H1 (cell line): ENCODE results near the gene RPL38. TPM values are rescaled to one million over a fixed set of nuclear protein-coding genes. Genes with fewer than 3 reads are reported as not detected.

Source experiments
- CTCF ChIA-PET: fragments of 300-600 bp; sonication (Branson Sonifier 250); formaldehyde crosslinking; loops from one replicate; lab custom pipeline; 2021; ENCODE audit not compliant: partially characterized antibody; lab: Charles Lee
- POLR2A ChIA-PET: fragments of 300-600 bp; sonication (Branson Sonifier 250); formaldehyde crosslinking; loops from one replicate; lab custom pipeline; 2021; ENCODE audit warnings: inconsistent platforms; ENCODE audit not compliant: partially characterized antibody; lab: Charles Lee
- DNase-seq, 2 experiments: peaks; one replicate each; pipeline versions ENCODE4 v3.0.0 to v3.0.0-alpha.2; 2010 to 2022; ENCODE audit warnings: low spot score in 2 of 2, low read depth in 1 of 2, mixed read lengths in 1 of 2
- FAIRE-seq: peaks from 2 replicates; lab custom pipeline; 2011; peaks lifted over from hg19 to GRCh38; lab: Jason Lieb, UNC
- H2AFZ ChIP-seq: 2 replicates; pipeline ENCODE4 v1.8.1; 2012; ENCODE audit warnings: low read length, inconsistent platforms
- H2AK5ac ChIP-seq: 2 replicates; pipeline ENCODE4 v1.6.1; 2013; ENCODE audit warnings: low read depth, low read length
- H2BK120ac ChIP-seq: replicated peaks from 2 replicates; pipeline ENCODE3; 2013; ENCODE audit warnings: low read depth, low read length, inconsistent platforms
- H2BK12ac ChIP-seq: 2 replicates; pipeline ENCODE4 v1.6.1; 2013; ENCODE audit warnings: low read depth, low read length
- H2BK15ac ChIP-seq: 2 replicates; pipeline ENCODE4 v1.6.1; 2013; ENCODE audit warnings: low read length
- H2BK20ac ChIP-seq: 2 replicates; pipeline ENCODE4 v1.6.1; 2013; ENCODE audit warnings: low read length
- H2BK5ac ChIP-seq: 2 replicates; pipeline ENCODE4 v1.6.1; 2013; ENCODE audit warnings: low read depth, low read length
- H3K14ac ChIP-seq: 2 replicates; pipeline ENCODE4 v1.6.1; 2013; ENCODE audit warnings: inconsistent platforms; ENCODE audit not compliant: insufficient read length
- H3K18ac ChIP-seq: 2 replicates; pipeline ENCODE4 v1.6.1; 2013; ENCODE audit warnings: low read length; ENCODE audit errors: extremely low read depth
- H3K23ac ChIP-seq: 2 replicates; pipeline ENCODE4 v1.6.1; 2013; ENCODE audit warnings: inconsistent platforms; ENCODE audit not compliant: insufficient read length
- H3K23me2 ChIP-seq: 2 replicates; pipeline ENCODE4 v1.6.1; 2013; ENCODE audit warnings: low read depth, low read length
- H3K27ac ChIP-seq: 2 replicates; pipeline ENCODE4 v1.6.1; 2011; ENCODE audit warnings: low read depth, low read length, inconsistent platforms
- H3K27me3 ChIP-seq, 4 experiments: replicated peaks in 1 of 4; 1 replicate in 1 of 4; 2 replicates in 3 of 4; pipeline versions ENCODE4 v1.6.1 to v1.8.1; 2011 to 2013; ENCODE audit warnings: low read length in 3 of 4, mild to moderate bottlenecking in 3 of 4, inconsistent platforms in 2 of 4, mixed read lengths in 2 of 4, moderate library complexity in 1 of 4; ENCODE audit not compliant: control insufficient read depth in 3 of 4, insufficient read depth in 3 of 4; ENCODE audit errors: extremely low read depth in 1 of 4
- H3K36me3 ChIP-seq, 4 experiments: 2 replicates each; pipeline versions ENCODE4 v1.6.1 to v1.8.1; 2011 to 2013; ENCODE audit warnings: mild to moderate bottlenecking in 4 of 4, low read length in 3 of 4, moderate library complexity in 2 of 4, control low read depth in 1 of 4, inconsistent platforms in 1 of 4; ENCODE audit not compliant: insufficient read depth in 4 of 4, control insufficient read depth in 2 of 4
- H3K4ac ChIP-seq: replicated peaks from 2 replicates; pipeline ENCODE3; 2013; ENCODE audit warnings: low read length, low read depth, mixed read lengths, inconsistent platforms; ENCODE audit not compliant: insufficient read length
- H3K4me1 ChIP-seq, 4 experiments: replicated peaks in 1 of 4; 1 replicate in 1 of 4; 2 replicates in 3 of 4; pipeline versions ENCODE4 v1.6.1 to v1.8.1; 2011 to 2013; ENCODE audit warnings: low read length in 3 of 4, inconsistent platforms in 2 of 4, mixed read lengths in 1 of 4; ENCODE audit not compliant: insufficient read depth in 4 of 4, control insufficient read depth in 3 of 4
- H3K4me2 ChIP-seq, 2 experiments: 2 replicates each; pipeline versions ENCODE4 v1.6.1 to v1.8.1; 2011 to 2013; ENCODE audit warnings: low read depth in 2 of 2, low read length in 2 of 2, control low read depth in 1 of 2, inconsistent platforms in 1 of 2, mild to moderate bottlenecking in 1 of 2; ENCODE audit not compliant: insufficient read depth in 1 of 2
- H3K4me3 ChIP-seq, 4 experiments: fragments of 200-600, 300-600 bp in 1 of 4; sonication (generic), shearing (Covaris generic), sonication (Bioruptor Twin) in 1 of 4; 2 replicates each; pipeline versions ENCODE4 v1.5.1 to v1.8.1; 2011 to 2016; ENCODE audit warnings: low read length in 4 of 4, low read depth in 3 of 4, control low read depth in 2 of 4, inconsistent platforms in 2 of 4, mild to moderate bottlenecking in 2 of 4, mixed read lengths in 1 of 4, moderate library complexity in 1 of 4; ENCODE audit not compliant: insufficient read depth in 2 of 4; ENCODE audit errors: extremely low read depth in 1 of 4
- H3K56ac ChIP-seq: replicated peaks from 2 replicates; pipeline ENCODE3; 2013; ENCODE audit warnings: low read depth, mild to moderate bottlenecking, mixed read lengths, low read length, inconsistent platforms; ENCODE audit not compliant: insufficient read length
- H3K79me1 ChIP-seq: 2 replicates; pipeline ENCODE4 v1.6.1; 2013; ENCODE audit warnings: low read depth, low read length, control low read depth
- H3K79me2 ChIP-seq, 2 experiments: 2 replicates each; pipeline versions ENCODE4 v1.6.1 to v1.8.1; 2012 to 2013; ENCODE audit warnings: low read length in 2 of 2, mild to moderate bottlenecking in 2 of 2, inconsistent platforms in 1 of 2; ENCODE audit not compliant: insufficient read depth in 2 of 2, control insufficient read depth in 1 of 2
- H3K9ac ChIP-seq, 4 experiments: replicated peaks in 1 of 4; 1 replicate in 1 of 4; 2 replicates in 3 of 4; pipeline versions ENCODE4 v1.6.1 to v1.8.1; 2011 to 2013; ENCODE audit warnings: low read depth in 3 of 4, low read length in 3 of 4, control low read depth in 2 of 4, mild to moderate bottlenecking in 2 of 4, moderate library complexity in 2 of 4, inconsistent platforms in 1 of 4; ENCODE audit errors: extremely low read depth in 1 of 4
- H3K9me3 ChIP-seq, 2 experiments: 2 replicates each; pipeline versions ENCODE4 v1.6.1 to v1.8.1; 2012 to 2013; ENCODE audit warnings: mild to moderate bottlenecking in 2 of 2, moderate library complexity in 2 of 2, control low read depth in 1 of 2, inconsistent platforms in 1 of 2, low read depth in 1 of 2, low read length in 1 of 2, mixed read lengths in 1 of 2; ENCODE audit not compliant: insufficient read depth in 2 of 2
- H4K20me1 ChIP-seq, 2 experiments: replicated peaks in 1 of 2; 2 replicates each; pipeline versions ENCODE3 to v1.8.1; 2011 to 2013; ENCODE audit warnings: inconsistent platforms in 2 of 2, low read length in 2 of 2, mild to moderate bottlenecking in 1 of 2; ENCODE audit not compliant: insufficient read depth in 2 of 2, control insufficient read depth in 1 of 2
- H4K5ac ChIP-seq: 2 replicates; pipeline ENCODE4 v1.6.1; 2013; ENCODE audit warnings: low read length, low read depth, mixed read lengths, inconsistent platforms; ENCODE audit not compliant: insufficient read length
- H4K8ac ChIP-seq: 2 replicates; pipeline ENCODE4 v1.8.0; 2013; ENCODE audit warnings: mild to moderate bottlenecking, moderate library complexity, low read length, inconsistent platforms; ENCODE audit not compliant: insufficient read depth; ENCODE audit errors: extremely low read depth
- H4K91ac ChIP-seq: replicated peaks from 2 replicates; pipeline ENCODE3; 2013; ENCODE audit warnings: low read length, mixed read lengths, inconsistent platforms; ENCODE audit not compliant: insufficient read length
- CBX8 ChIP-seq: fragments of 300-800, 300-1000 bp; sonication (generic); IDR thresholded peaks from 2 replicates; pipeline ENCODE4 v1.7.1; 2016; ENCODE audit warnings: low read depth, low read length, borderline replicate concordance
- HDAC2 ChIP-seq, 2 experiments: fragments of 300-600 bp in 1 of 2; sonication (generic) in 1 of 2; IDR thresholded peaks; 2 replicates each; pipeline ENCODE4 v1.6.1; 2011 to 2012; ENCODE audit warnings: low read depth in 2 of 2, low read length in 2 of 2, mild to moderate bottlenecking in 2 of 2, moderate library complexity in 2 of 2, borderline replicate concordance in 1 of 2, inconsistent platforms in 1 of 2
- HDAC6 ChIP-seq: IDR thresholded peaks from one replicate; pipeline ENCODE4 v1.7.1; 2012; ENCODE audit warnings: low read depth, mild to moderate bottlenecking, inconsistent platforms, low read length, moderate library complexity
- KDM5A ChIP-seq: fragments of 200-600 bp; IDR thresholded peaks from 2 replicates; pipeline ENCODE4 v1.7.1; 2012; ENCODE audit warnings: mild to moderate bottlenecking, low read length, inconsistent platforms, mixed read lengths
- MAFK ChIP-seq: IDR thresholded peaks from 2 replicates; pipeline ENCODE4 v1.6.1; 2012; ENCODE audit warnings: low read depth, mild to moderate bottlenecking, improper control_type of control experiment, low read length
- NRF1 ChIP-seq: IDR thresholded peaks from 2 replicates; pipeline ENCODE4 v1.6.1; 2011; ENCODE audit warnings: mild to moderate bottlenecking, low read depth, low read length, improper control_type of control experiment
- RBBP5 ChIP-seq: IDR thresholded peaks from 2 replicates; pipeline ENCODE4 v1.7.1; 2012; ENCODE audit warnings: low read depth, mild to moderate bottlenecking, inconsistent platforms, low read length, moderate library complexity, borderline replicate concordance
- RFX5 ChIP-seq: IDR thresholded peaks from 2 replicates; pipeline ENCODE4 v1.6.1; 2011; ENCODE audit warnings: low read depth, low read length, improper control_type of control experiment, borderline replicate concordance
- SRF ChIP-seq: IDR thresholded peaks from 2 replicates; pipeline ENCODE4 v1.6.1; 2011; ENCODE audit warnings: mild to moderate bottlenecking, low read depth, low read length, moderate library complexity
- TAF1 ChIP-seq: IDR thresholded peaks from 2 replicates; pipeline ENCODE4 v1.6.1; 2011; ENCODE audit warnings: mild to moderate bottlenecking, low read depth, low read length
- WGBS, 2 experiments: shearing (Covaris generic) in 1 of 2; methylation state at CpG; one replicate each; pipeline versions ENCODE4 v1.1.6 to v1.1.7; 2013 to 2015; ENCODE audit warnings: low lambda C conversion rate in 2 of 2, mixed read lengths in 2 of 2, inconsistent platforms in 1 of 2, low coverage in 1 of 2, missing lambda C conversion rate in 1 of 2; ENCODE audit not compliant: insufficient replicate concordance in 2 of 2, insufficient coverage in 1 of 2, insufficient read length in 1 of 2; ENCODE audit errors: extremely low coverage in 1 of 2, missing lambda C conversion rate in 1 of 2; 5-methylcytosine and 5-hydroxymethylcytosine counted together
- polyA plus RNA-seq, 7 experiments: library from polyadenylated mRNA; depleted of rRNA in 3 of 7; stranded (reverse) in 5 of 7; unstranded in 2 of 7; fragments of >200 nt in 5 of 7; fragments of 200-250 nt in 2 of 7; gene quantifications; 1 replicate in 5 of 7; 2 replicates in 1 of 7; 4 replicates in 1 of 7; pipeline versions ENCODE4 v1.2.1 to v1.2.3, GENCODE V29; 2011 to 2013; ENCODE audit warnings: missing spikeins in 2 of 7, mixed read lengths in 2 of 7
- total RNA-seq: library from RNA; stranded (reverse); fragmentation: NEBNext Ultra II Directional; extraction: Animal tissue kit (Norgen Biotek cat#: 25700); gene quantifications from 2 replicates; pipeline ENCODE4 v1.2.1, GENCODE V29; 2021
- TF ChIP-seq, protein P1 (sequence below): IDR thresholded peaks from 2 replicates; pipeline ENCODE4 v1.6.1; 2011; ENCODE audit warnings: low read depth, mild to moderate bottlenecking, low read length; ENCODE audit not compliant: insufficient read depth

The RPL38 gene
- total and polyA plus RNA-seq, 2 of the 8 experiments (the other 6 are each of a cell fraction or from before 2014, with no cell fraction given): 412 to 1,195 TPM

DNA sequence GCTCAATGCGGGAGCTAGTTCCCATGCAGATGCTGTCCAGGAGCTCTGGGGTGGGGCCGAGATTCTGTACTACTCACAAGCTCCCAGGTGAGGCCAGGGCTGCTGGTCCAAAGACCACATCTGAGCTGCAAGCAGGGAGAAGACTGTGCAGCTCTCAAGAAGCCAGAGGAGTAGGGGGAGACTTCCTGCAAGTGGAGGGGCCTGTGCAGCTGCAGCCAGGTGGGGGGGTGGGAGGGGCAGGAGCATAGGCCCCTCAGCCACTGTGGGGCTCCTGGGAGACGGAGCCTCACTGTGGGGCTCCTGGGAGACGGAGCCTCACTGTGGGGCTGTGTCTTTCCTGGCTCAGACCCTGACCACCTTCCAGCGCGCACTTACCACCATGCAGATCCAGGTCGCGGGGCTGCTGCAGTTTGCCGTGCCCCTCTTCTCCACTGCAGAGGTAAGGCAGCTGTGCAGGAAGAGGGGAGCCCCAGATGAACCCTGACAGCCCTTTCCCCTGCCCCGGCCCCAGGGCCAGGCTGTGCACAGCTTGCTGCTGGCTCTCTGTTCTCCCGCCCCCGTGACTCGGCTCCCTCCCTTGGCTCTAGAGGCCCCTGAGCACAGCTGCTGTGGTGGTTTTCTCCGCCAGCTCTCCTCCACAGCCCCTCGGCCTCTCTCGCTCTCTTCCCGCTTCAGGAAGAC is 46.3 kb downstream of the RPL38 start:
- H2AFZ ChIP-seq: no peak overlapping the region
- FAIRE-seq (no peak), DNase-seq (no peak)
- no peak overlapping the region for H2BK5ac ChIP-seq
- H3K4me1 ChIP-seq: peaks cover 3 to 24% (median 10%) of the 10 kb centered on the region in 4 experiments
- no peak overlapping the region for H3K9ac ChIP-seq
- no peak overlapping the region for H2BK12ac ChIP-seq
- no peak overlapping the region for H2BK120ac ChIP-seq
- H3K23me2 ChIP-seq: no peaks in the 10 kb centered on the region
- H2AK5ac ChIP-seq: peak overlapping the region; percentile 24; the same call in 1 of the 2 replicates
- H3K4ac ChIP-seq: no peak overlapping the region
- peak overlapping the region; percentile 40 for H4K5ac ChIP-seq
- peak overlapping the region; percentile 63 for H4K91ac ChIP-seq
- 87% methylated on average over 9 of the region's 17 CpGs; no CpG with 5 or more reads in 1 of the 2 experiments for WGBS, 2 experiments
- no peak overlapping the region for H3K56ac ChIP-seq
- ChIA-PET CTCF (interaction anchor here (0.7 to 1.6 kb wide), 7 partner anchors 8 to 114 kb away, joined by 3 to 7 read pairs (median 4); partner anchors contain the start of genes DNAI2 and TTYH2), POLR2A (interaction anchor here (0.7 to 1.8 kb wide), 4 partner anchors 9 to 46 kb away, joined by 3 to 11 read pairs (median 4); partner anchors contain the start of gene RPL38)
- 0 out of 2 replicates have a peak overlapping the region, but pooled peaks have one; percentile 46 for H2BK15ac ChIP-seq
- peaks cover 0 to 4% of the 10 kb centered on the region in 2 experiments for H4K20me1 ChIP-seq
- no peak overlapping the region for H3K27ac ChIP-seq
- H2BK20ac ChIP-seq: peak overlapping the region; percentile 90; the same call in 1 of the 2 replicates
- no peaks in the 10 kb centered on the region for H3K79me2 ChIP-seq
- no peak overlapping the region; a peak in 1 of 4 replicates for H3K4me2 ChIP-seq
- no peaks in the 10 kb centered on the region for H3K27me3 ChIP-seq
- H3K36me3 ChIP-seq: no peaks in the 10 kb centered on the region
- 0 out of 2 replicates have a peak overlapping the region, but pooled peaks have one; percentile 32 for H3K18ac ChIP-seq
- H4K8ac ChIP-seq: 0 out of 2 replicates have a peak overlapping the region, but pooled peaks have one; percentile 53
- H3K9me3 ChIP-seq: 0 out of 4 replicates have a peak, but pooled peaks cover 0 to 4% of the 10 kb centered on the region in 2 experiments
- no peak overlapping the region for H3K23ac ChIP-seq
- no peak overlapping the region for H3K14ac ChIP-seq
- no peaks in the 10 kb centered on the region for H3K79me1 ChIP-seq
- H3K4me3 ChIP-seq: no peak overlapping the region
- TF ChIP-seq HDAC6 (no peak), KDM5A (no peak), RFX5 (no peak), HDAC2 (IDR thresholded peaks at IDR 0.05; ENCODE audit: borderline replicate concordance in 1 of 2, low read depth in 2 of 2, low read length in 2 of 2) (no peak), MAFK (no peak), SRF (no peak), TAF1 (no peak), RBBP5 (no peak), NRF1 (no peak), CBX8 (no peak)
- TF ChIP-seq, protein P1, sequence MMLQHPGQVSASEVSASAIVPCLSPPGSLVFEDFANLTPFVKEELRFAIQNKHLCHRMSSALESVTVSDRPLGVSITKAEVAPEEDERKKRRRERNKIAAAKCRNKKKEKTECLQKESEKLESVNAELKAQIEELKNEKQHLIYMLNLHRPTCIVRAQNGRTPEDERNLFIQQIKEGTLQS: no peak
